Measurements from ENCODE around the gene IRF4. TPM values are rescaled to one million over a fixed set of nuclear protein-coding genes. Genes with fewer than 3 reads are reported as not detected.

IRF4 gene
- total and polyA plus RNA-seq, 2 experiments from 2014 or later: 1.3 to 1.9 TPM

GRCh38 chr6:346386-347030 is 45.0 kb upstream of the IRF4 start (continued):
- TF ChIP-seq, protein P1, sequence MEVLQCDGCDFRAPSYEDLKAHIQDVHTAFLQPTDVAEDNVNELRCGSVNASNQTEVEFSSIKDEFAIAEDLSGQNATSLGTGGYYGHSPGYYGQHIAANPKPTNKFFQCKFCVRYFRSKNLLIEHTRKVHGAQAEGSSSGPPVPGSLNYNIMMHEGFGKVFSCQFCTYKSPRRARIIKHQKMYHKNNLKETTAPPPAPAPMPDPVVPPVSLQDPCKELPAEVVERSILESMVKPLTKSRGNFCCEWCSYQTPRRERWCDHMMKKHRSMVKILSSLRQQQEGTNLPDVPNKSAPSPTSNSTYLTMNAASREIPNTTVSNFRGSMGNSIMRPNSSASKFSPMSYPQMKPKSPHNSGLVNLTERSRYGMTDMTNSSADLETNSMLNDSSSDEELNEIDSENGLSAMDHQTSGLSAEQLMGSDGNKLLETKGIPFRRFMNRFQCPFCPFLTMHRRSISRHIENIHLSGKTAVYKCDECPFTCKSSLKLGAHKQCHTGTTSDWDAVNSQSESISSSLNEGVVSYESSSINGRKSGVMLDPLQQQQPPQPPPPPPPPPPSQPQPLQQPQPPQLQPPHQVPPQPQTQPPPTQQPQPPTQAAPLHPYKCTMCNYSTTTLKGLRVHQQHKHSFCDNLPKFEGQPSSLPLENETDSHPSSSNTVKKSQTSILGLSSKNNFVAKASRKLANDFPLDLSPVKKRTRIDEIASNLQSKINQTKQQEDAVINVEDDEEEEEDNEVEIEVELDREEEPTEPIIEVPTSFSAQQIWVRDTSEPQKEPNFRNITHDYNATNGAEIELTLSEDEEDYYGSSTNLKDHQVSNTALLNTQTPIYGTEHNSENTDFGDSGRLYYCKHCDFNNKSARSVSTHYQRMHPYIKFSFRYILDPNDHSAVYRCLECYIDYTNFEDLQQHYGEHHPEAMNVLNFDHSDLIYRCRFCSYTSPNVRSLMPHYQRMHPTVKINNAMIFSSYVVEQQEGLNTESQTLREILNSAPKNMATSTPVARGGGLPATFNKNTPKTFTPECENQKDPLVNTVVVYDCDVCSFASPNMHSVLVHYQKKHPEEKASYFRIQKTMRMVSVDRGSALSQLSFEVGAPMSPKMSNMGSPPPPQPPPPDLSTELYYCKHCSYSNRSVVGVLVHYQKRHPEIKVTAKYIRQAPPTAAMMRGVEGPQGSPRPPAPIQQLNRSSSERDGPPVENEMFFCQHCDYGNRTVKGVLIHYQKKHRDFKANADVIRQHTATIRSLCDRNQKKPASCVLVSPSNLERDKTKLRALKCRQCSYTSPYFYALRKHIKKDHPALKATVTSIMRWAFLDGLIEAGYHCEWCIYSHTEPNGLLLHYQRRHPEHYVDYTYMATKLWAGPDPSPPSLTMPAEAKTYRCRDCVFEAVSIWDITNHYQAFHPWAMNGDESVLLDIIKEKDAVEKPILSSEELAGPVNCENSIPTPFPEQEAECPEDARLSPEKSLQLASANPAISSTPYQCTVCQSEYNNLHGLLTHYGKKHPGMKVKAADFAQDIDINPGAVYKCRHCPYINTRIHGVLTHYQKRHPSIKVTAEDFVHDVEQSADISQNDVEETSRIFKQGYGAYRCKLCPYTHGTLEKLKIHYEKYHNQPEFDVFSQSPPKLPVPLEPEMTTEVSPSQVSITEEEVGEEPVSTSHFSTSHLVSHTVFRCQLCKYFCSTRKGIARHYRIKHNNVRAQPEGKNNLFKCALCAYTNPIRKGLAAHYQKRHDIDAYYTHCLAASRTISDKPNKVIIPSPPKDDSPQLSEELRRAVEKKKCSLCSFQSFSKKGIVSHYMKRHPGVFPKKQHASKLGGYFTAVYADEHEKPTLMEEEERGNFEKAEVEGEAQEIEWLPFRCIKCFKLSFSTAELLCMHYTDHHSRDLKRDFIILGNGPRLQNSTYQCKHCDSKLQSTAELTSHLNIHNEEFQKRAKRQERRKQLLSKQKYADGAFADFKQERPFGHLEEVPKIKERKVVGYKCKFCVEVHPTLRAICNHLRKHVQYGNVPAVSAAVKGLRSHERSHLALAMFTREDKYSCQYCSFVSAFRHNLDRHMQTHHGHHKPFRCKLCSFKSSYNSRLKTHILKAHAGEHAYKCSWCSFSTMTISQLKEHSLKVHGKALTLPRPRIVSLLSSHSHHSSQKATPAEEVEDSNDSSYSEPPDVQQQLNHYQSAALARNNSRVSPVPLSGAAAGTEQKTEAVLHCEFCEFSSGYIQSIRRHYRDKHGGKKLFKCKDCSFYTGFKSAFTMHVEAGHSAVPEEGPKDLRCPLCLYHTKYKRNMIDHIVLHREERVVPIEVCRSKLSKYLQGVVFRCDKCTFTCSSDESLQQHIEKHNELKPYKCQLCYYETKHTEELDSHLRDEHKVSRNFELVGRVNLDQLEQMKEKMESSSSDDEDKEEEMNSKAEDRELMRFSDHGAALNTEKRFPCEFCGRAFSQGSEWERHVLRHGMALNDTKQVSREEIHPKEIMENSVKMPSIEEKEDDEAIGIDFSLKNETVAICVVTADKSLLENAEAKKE (CRISPR knock-in tag; IDR thresholded peaks at IDR 0.05): no peak
- TF ChIP-seq EZH2phosphoT487 (IDR thresholded peaks at IDR 0.05; ENCODE audit: unreplicated experiment) (no peak), POLR2AphosphoS5 (IDR thresholded peaks at IDR 0.05; ENCODE audit: low read depth) (no peak), EZH2 (IDR thresholded peaks at IDR 0.05; ENCODE audit: low read depth, unreplicated experiment) (no peak), NANOG (IDR thresholded peaks at IDR 0.05; ENCODE audit: borderline replicate concordance) (no peak), ETS1 (IDR thresholded peaks at IDR 0.05) (no peak), JUNB (IDR thresholded peaks at IDR 0.05; ENCODE audit: unreplicated experiment) (no peak)
- TF ChIP-seq, protein P2, sequence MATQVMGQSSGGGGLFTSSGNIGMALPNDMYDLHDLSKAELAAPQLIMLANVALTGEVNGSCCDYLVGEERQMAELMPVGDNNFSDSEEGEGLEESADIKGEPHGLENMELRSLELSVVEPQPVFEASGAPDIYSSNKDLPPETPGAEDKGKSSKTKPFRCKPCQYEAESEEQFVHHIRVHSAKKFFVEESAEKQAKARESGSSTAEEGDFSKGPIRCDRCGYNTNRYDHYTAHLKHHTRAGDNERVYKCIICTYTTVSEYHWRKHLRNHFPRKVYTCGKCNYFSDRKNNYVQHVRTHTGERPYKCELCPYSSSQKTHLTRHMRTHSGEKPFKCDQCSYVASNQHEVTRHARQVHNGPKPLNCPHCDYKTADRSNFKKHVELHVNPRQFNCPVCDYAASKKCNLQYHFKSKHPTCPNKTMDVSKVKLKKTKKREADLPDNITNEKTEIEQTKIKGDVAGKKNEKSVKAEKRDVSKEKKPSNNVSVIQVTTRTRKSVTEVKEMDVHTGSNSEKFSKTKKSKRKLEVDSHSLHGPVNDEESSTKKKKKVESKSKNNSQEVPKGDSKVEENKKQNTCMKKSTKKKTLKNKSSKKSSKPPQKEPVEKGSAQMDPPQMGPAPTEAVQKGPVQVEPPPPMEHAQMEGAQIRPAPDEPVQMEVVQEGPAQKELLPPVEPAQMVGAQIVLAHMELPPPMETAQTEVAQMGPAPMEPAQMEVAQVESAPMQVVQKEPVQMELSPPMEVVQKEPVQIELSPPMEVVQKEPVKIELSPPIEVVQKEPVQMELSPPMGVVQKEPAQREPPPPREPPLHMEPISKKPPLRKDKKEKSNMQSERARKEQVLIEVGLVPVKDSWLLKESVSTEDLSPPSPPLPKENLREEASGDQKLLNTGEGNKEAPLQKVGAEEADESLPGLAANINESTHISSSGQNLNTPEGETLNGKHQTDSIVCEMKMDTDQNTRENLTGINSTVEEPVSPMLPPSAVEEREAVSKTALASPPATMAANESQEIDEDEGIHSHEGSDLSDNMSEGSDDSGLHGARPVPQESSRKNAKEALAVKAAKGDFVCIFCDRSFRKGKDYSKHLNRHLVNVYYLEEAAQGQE (IDR thresholded peaks at IDR 0.05; ENCODE audit: unreplicated experiment): no peak

All from GM23338 (cell line).